Measurements from ENCODE around the gene NVL. TPM values are rescaled to one million over a fixed set of nuclear protein-coding genes. Genes with fewer than 3 reads are reported as not detected.
A peak's percentile ranks its signal among the peaks of the same experiment; 100 is the strongest.

NVL gene
- total and polyA plus RNA-seq, 2 donors (not counting 1 experiment from before 2014, with no cell fraction given): 20.5 to 27.6 TPM

DNA sequence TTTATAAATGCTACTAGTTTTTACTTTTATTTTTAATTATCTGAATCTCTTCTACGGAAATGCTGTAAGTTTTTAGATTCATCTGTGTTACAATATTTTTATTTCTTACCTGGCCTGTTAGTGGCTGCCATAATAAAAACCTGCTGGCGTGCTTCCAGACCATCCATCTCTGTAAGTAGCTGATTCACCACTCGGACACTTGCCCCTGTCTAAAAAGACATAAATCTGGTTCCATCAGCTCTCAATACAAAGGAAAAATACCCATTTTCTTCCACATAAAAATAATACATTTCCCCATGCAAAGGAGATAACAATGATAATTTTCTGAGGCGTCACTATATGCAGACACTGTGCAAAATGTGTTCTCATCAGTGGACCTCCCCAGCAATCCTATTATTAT, 62.0 kb downstream of the NVL start:
- Histone ChIP-seq H3K27ac (ENCODE audit: insufficient read depth, low read length) (no peak overlapping the region), H2AFZ (ENCODE audit: low read length) (no peak overlapping the region), H3K9me3 (ENCODE audit: control insufficient read depth, insufficient read depth, low read depth, low read length) (no peaks in the 10 kb centered on the region), H3K27me3 (ENCODE audit: control insufficient read depth, insufficient read depth, low read length) (no peaks in the 10 kb centered on the region), H3K9ac (ENCODE audit: insufficient read depth, low read length) (no peak overlapping the region), H3K4me1 (ENCODE audit: control insufficient read depth, extremely low read depth, insufficient read depth, low read length) (no peaks in the 10 kb centered on the region), H3K36me3 (ENCODE audit: control insufficient read depth, insufficient read depth, low read length) (no peaks in the 10 kb centered on the region), H3K4me3 (replicated peaks in 1 of 4; ENCODE audit: control extremely low read depth in 1 of 4, insufficient read depth in 1 of 4, low read depth in 3 of 4, low read length in 4 of 4) (no peak overlapping the region), H3K79me2 (ENCODE audit: control insufficient read depth, insufficient read depth, low read length) (no peaks in the 10 kb centered on the region), H4K20me1 (ENCODE audit: control insufficient read depth, extremely low read depth, insufficient read depth, low read length) (no peaks in the 10 kb centered on the region), H3K4me2 (ENCODE audit: extremely low read depth, insufficient read depth, low read length) (no peak overlapping the region)
- TF ChIP-seq EZH2 (IDR thresholded peaks at IDR 0.05; ENCODE audit: low read length, missing control alignments): no peak
- TF ChIP-seq, protein P1, sequence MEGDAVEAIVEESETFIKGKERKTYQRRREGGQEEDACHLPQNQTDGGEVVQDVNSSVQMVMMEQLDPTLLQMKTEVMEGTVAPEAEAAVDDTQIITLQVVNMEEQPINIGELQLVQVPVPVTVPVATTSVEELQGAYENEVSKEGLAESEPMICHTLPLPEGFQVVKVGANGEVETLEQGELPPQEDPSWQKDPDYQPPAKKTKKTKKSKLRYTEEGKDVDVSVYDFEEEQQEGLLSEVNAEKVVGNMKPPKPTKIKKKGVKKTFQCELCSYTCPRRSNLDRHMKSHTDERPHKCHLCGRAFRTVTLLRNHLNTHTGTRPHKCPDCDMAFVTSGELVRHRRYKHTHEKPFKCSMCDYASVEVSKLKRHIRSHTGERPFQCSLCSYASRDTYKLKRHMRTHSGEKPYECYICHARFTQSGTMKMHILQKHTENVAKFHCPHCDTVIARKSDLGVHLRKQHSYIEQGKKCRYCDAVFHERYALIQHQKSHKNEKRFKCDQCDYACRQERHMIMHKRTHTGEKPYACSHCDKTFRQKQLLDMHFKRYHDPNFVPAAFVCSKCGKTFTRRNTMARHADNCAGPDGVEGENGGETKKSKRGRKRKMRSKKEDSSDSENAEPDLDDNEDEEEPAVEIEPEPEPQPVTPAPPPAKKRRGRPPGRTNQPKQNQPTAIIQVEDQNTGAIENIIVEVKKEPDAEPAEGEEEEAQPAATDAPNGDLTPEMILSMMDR (conservative IDR thresholded peaks at IDR 0.05 in 1 of 2, IDR thresholded peaks at IDR 0.05 in 1 of 2; ENCODE audit: low read depth in 1 of 2, low read length in 2 of 2): no peak
- DNase-seq (ENCODE audit: low read depth in 2 of 2): no peak

DNA sequence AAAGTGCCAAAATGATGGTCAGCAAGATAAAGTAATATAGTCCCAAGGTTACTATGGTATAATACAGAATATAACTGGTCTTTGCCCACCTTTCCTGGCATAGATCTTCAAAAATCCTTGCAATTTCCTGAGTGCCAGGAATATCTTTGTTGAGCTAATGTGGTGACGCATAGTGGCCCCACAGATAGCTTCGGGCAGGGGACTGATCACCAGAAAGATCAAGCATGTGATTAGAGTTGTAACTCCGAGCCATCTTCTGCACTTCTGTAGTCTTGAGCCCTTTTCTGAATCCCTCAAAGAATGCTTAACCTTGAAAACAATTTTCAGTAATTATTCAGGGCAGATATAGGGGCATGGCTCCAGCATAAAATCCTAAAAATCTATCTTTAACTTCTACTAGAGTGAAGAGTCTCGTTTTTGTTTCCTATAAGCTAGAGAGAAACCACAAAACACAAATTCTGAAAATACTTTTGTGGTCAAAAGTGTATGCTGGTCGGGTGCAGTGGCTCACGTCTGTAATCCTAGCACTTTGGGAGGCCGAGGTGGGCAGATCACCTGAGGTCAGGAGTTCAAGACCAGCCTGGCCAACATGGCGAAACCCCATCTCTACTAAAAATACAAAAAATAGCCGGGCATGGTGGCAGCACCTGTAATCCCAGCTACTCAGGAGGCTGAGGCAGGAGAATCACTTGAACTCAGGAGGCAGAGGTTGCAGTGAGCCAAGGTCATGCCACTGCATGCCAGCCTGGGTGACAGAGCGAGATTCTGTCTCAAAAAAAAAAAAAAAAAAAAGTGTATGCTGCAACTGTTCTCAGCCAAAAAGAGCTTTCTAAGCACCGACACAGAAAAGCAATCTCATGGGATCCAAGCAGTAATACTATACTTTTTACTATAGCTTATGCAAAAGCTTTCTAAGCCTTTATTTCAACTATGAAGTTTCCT, 62.8 kb downstream of the NVL start:
- Histone ChIP-seq H3K9ac (ENCODE audit: insufficient read depth, low read length) (no peak overlapping the region), H2AFZ (ENCODE audit: low read length) (no peak overlapping the region), H3K4me3 (replicated peaks in 1 of 4; ENCODE audit: control extremely low read depth in 1 of 4, insufficient read depth in 1 of 4, low read depth in 3 of 4, low read length in 4 of 4) (no peak overlapping the region), H3K9me3 (ENCODE audit: control insufficient read depth, insufficient read depth, low read depth, low read length) (no peaks in the 10 kb centered on the region), H3K36me3 (ENCODE audit: control insufficient read depth, insufficient read depth, low read length) (no peaks in the 10 kb centered on the region), H3K79me2 (ENCODE audit: control insufficient read depth, insufficient read depth, low read length) (no peaks in the 10 kb centered on the region), H3K4me1 (ENCODE audit: control insufficient read depth, extremely low read depth, insufficient read depth, low read length) (no peaks in the 10 kb centered on the region), H3K4me2 (ENCODE audit: extremely low read depth, insufficient read depth, low read length) (no peak overlapping the region), H4K20me1 (ENCODE audit: control insufficient read depth, extremely low read depth, insufficient read depth, low read length) (no peaks in the 10 kb centered on the region), H3K27me3 (ENCODE audit: control insufficient read depth, insufficient read depth, low read length) (no peaks in the 10 kb centered on the region), H3K27ac (ENCODE audit: insufficient read depth, low read length) (no peak overlapping the region)
- TF ChIP-seq EZH2 (IDR thresholded peaks at IDR 0.05; ENCODE audit: low read length, missing control alignments): no peak
- TF ChIP-seq, protein P1 (conservative IDR thresholded peaks at IDR 0.05 in 1 of 2, IDR thresholded peaks at IDR 0.05 in 1 of 2; ENCODE audit: low read depth in 1 of 2, low read length in 2 of 2): no peak
- peak in 1 of 2 donors; percentile 8 for DNase-seq (ENCODE audit: low read depth in 2 of 2)

DNA sequence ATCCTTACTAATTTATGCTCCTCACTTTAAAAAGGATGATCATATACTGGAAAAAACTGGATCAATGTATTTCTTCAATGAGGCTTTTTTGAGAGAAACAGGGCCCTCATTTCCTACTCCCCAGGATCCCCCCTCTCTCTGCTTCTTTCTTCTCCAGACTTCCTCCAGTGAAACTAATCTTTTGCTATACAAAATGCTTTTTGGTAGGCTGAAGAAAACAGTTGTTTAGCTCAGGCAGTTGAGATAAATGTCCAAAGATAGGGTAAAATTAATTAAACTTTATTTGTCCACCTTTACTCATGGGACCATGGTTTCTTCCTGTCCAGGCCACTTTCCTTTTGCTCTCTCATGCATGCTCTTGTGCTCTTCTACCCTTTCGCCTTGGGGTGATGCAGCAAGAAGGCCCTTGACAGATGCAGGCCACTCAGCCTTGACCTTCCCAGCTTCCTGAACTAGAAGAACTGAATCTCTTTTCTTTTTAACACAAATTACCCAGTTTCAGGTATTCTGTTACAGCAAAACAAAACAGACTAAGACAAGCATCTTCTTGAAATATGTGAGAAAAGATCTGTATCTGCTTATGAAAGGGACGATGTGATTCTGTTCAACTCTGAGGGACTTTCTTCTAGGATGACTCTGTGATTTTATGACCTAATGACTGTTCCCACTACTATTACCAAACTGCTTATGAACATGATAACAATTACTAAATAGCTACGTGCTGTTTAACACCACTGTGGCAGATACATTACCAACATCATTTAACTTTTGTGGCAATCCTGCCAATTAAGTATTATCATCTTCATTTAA, 63.7 kb downstream of the NVL start:
- Histone ChIP-seq H3K9ac (ENCODE audit: insufficient read depth, low read length) (no peak overlapping the region), H3K36me3 (ENCODE audit: control insufficient read depth, insufficient read depth, low read length) (no peaks in the 10 kb centered on the region)
- no peak for DNase-seq (ENCODE audit: low read depth in 2 of 2)

More for the DNA sequence above, 63.7 kb downstream of the NVL start:
- Histone ChIP-seq H3K27me3 (ENCODE audit: control insufficient read depth, insufficient read depth, low read length) (no peaks in the 10 kb centered on the region), H3K27ac (ENCODE audit: insufficient read depth, low read length) (no peak overlapping the region), H3K4me3 (replicated peaks in 1 of 4; ENCODE audit: control extremely low read depth in 1 of 4, insufficient read depth in 1 of 4, low read depth in 3 of 4, low read length in 4 of 4) (no peak overlapping the region), H3K9me3 (ENCODE audit: control insufficient read depth, insufficient read depth, low read depth, low read length) (no peaks in the 10 kb centered on the region), H4K20me1 (ENCODE audit: control insufficient read depth, extremely low read depth, insufficient read depth, low read length) (no peaks in the 10 kb centered on the region), H3K4me2 (ENCODE audit: extremely low read depth, insufficient read depth, low read length) (no peak overlapping the region), H3K79me2 (ENCODE audit: control insufficient read depth, insufficient read depth, low read length) (no peaks in the 10 kb centered on the region), H3K4me1 (ENCODE audit: control insufficient read depth, extremely low read depth, insufficient read depth, low read length) (no peaks in the 10 kb centered on the region), H2AFZ (ENCODE audit: low read length) (no peak overlapping the region)
- TF ChIP-seq EZH2 (IDR thresholded peaks at IDR 0.05; ENCODE audit: low read length, missing control alignments): no peak
- TF ChIP-seq, protein P1 (conservative IDR thresholded peaks at IDR 0.05 in 1 of 2, IDR thresholded peaks at IDR 0.05 in 1 of 2; ENCODE audit: low read depth in 1 of 2, low read length in 2 of 2): no peak
